HL-60 (cell line): Measurements from ENCODE around the gene ACSL5.
"Not testable (repeated sequence)": the region's sequence is repeated elsewhere in the genome, so short reads cannot be mapped to it uniquely, and the experiment has no call there.

Experiments
- CTCF ChIP-seq: IDR thresholded peaks from one replicate; pipeline ENCODE4 v1.5.1; 2011; ENCODE audit warnings: low read length, control low read depth, inconsistent platforms; ENCODE audit not compliant: insufficient read depth
- GABPA ChIP-seq: IDR thresholded peaks from 2 replicates; pipeline ENCODE4 v1.6.1; 2012; ENCODE audit warnings: low read depth
- POLR2AphosphoS5 ChIP-seq: IDR thresholded peaks from 2 replicates; pipeline ENCODE4 v1.6.1; 2012; ENCODE audit warnings: low read depth
- REST ChIP-seq: IDR thresholded peaks from 2 replicates; pipeline ENCODE4 v1.6.1; 2012; ENCODE audit warnings: low read depth; ENCODE audit not compliant: insufficient replicate concordance
- SPI1 ChIP-seq: IDR thresholded peaks from 2 replicates; pipeline ENCODE4 v1.6.1; 2012; ENCODE audit warnings: low read depth, mild to moderate bottlenecking, borderline replicate concordance

GRCh38 chr10:112406806-112407205 lies 32.9 kb downstream of the ACSL5 start:
- not testable (repeated sequence) for TF ChIP-seq CTCF, SPI1, GABPA, POLR2AphosphoS5, REST
